CD4-positive, alpha-beta T cell treated with Interleukin-4 for 1 hour (primary cell): Measurements from ENCODE around the gene PARP14.
"Not testable (repeated sequence)": the region's sequence is repeated elsewhere in the genome, so short reads cannot be mapped to it uniquely, and the experiment has no call there.

Source experiments
- DNase-seq, 2 donors: peaks; one replicate each; pipeline ENCODE4 v3.0.0-alpha.2; 2020 to 2022

The PARP14 gene

DNA sequence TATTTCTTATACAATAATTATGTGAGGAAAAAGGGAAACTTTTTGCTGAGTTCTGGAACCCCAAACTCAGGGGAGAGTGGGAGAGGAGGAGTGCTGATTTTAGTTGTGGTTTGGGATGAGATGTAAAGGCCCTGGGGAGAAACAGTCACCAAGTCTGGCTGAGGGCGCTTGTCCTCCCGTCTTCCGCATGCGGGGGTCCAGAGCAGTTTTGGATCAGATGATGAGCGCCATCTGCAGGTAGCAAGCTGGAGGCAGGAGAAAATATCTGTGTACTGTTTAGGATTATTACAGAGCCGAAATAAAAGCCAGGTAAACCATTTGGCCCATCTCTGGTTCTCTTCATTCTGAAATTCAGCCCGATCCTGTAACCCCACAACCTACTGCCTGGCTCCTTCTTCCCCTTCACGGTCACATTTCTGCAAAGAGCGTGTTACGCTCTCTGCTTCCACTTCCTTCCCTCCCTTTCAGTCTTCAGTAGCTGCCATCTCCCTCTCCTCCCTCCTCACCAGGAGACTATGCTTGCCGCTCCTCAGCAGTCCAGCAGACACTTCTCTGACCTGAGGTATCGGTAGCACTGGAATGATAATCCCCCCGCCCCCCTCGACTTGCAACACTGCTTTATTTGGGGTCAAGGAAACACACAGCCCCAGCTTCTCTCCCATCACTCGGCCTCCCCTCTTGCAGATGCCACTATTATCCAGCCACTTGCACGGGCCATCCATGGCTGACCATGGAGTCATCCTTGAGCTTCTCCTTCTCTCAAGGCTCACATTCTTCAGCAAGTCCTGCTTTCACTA, 1.4 kb upstream of the PARP14 start:
- DNase-seq, result peak; percentile 85 to 88

DNA sequence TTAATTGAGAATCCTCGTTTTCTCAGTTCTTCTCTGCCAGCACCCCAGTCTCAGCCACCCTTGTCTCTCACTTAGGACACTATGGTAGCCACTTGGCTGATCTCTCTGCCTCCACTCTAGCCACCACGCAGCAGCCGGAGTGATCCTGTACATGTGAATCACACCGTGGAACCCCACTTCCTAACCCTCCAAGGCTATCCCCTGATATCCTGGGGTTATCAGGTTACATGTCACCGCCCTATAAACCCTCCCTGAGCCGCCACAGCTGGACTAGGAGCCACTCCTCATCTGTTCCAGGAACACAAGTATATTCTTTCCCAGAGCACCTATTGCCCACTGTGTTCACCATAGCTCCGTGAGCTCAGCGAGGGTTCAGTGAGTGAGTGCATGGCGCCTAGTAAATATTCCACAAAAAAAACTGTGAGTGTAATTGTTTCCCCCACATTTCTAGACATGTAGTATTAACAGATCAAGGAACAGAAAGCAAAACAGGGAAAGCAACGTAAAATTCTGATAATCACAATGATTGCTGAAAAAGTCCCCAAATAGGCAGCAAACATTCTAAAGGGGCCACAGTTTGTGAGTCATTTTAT, 661 bp upstream of the PARP14 start:
- DNase-seq, result no peak

GRCh38 chr3:122681284-122681973, 790 bp downstream of the PARP14 start:
- DNase-seq, result no peak

- no peak for DNase-seq
Observed at GRCh38 chr3:122681974-122682409, 1.4 kb downstream of the PARP14 start.

- DNase-seq, result peak in 1 of 2 donors; percentile 43
Observed at GRCh38 chr3:122682778-122683411, 2.3 kb downstream of the PARP14 start.

DNA sequence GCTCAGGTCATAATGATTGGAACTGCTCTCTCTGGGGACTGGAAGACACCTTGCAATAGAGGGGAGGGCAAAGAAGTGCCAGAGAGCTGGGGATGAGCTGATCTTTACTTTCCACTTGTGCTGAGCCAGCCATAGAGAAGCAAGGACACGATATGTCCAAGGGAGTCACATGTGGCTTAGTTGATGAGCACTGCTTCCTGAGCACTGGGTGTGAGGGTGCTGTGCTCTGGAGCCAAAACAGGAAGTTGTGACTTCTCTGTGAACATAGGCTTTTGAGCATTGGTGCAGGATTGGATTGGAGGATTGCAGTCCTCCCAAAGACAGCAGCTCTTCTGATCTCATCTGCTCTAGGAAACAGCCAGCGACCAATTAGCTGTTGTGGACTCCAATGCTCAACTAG, 6.7 kb downstream of the PARP14 start:
- DNase-seq, result no peak

- DNase-seq, result peak in 1 of 2 donors; percentile 46
Observed at GRCh38 chr3:122688996-122689395, 8.4 kb downstream of the PARP14 start.

GRCh38 chr3:122689587-122689986, 8.9 kb downstream of the PARP14 start:
- no peak for DNase-seq

DNA sequence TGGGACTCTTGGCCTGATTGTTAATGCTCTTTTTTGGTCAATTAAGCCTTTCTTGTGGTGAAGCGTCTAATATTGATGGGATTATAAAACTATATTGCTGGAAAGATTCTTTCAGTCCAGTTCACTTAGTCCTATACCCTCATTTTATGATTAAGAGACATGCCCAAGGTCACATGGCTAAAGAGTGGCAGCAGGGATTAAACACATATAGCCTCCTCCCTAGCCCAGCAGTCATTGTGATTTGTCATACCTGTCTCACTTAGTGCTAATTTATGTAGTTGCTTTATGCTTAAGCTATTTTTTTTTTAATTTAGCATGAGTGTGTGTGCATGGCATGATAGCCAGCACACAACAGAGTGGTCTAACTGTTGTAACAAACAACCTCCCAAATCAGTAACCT, 9.5 kb downstream of the PARP14 start:
- no peak for DNase-seq

DNA sequence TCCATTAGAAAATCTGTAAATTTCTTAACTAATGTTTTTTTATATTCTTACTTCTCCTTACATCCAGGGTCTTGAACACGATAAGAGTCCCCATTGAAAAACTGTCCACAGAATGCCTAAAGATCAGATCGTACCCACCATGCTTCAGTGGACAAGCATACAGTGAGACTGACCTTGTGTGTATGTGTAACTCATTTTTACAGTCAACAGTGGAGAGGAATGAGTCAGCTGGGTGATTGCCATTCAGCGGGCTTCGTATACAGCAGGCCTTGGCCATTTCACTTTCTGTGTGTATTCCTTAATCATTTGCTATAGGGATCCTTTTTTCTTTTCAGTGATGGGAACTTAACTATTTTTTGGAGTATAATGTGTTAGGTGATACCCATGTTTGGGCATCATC, 10.6 kb downstream of the PARP14 start:
- DNase-seq, result no peak

DNA sequence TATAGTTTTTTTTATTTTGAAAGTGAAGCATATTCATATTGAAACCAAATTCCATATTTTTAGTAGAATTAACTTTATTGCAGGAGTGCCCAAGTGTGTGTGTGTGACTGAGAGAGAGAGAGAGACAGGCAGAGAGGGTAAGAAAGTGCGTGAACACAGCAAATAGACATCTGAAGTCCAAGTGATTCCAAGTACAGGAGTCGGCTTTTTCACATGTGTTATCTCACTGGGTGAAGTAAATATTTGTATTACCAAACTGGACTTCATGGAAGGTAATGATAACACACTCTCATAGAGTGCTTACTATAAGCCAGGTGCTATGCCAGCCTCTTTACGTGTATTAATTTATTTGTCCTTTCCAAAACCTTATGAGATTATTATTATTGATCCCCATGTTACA, 12.0 kb downstream of the PARP14 start:
- no peak for DNase-seq

- DNase-seq, result peak in 1 of 2 donors; percentile 58
Observed at GRCh38 chr3:122694966-122695365, 14.3 kb downstream of the PARP14 start.

- no peak for DNase-seq
Observed at GRCh38 chr3:122695927-122696561, 15.4 kb downstream of the PARP14 start.

- DNase-seq, result peak in 1 of 2 donors; percentile 75
Observed at GRCh38 chr3:122697952-122698620, 17.4 kb downstream of the PARP14 start.

GRCh38 chr3:122700193-122700592, 19.6 kb downstream of the PARP14 start:
- DNase-seq, result no peak

- no peak for DNase-seq
Observed at GRCh38 chr3:122705379-122705778, 24.7 kb downstream of the PARP14 start.

- not testable (repeated sequence) for DNase-seq
Observed at GRCh38 chr3:122710616-122711251, 30.1 kb downstream of the PARP14 start.

DNA sequence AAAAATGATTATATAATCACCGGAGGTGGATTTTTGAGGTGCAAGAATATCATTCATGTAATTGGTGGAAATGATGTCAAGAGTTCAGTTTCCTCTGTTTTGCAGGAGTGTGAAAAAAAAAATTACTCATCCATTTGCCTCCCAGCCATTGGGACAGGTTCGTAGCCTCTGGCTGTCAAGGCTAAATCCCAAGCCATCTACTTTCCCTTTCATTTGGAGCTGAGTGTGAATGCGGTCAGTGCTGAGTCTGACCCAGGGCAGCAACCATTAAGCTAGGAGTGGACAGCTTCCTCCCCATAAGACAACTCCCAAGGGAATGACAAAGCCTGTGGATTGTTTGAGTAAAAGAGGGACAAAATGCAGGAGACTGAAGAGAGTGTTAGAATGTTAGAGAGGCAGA, 33.6 kb downstream of the PARP14 start:
- DNase-seq, result no peak

- no peak for DNase-seq
Observed at GRCh38 chr3:122716667-122717066, 36.0 kb downstream of the PARP14 start.

DNA sequence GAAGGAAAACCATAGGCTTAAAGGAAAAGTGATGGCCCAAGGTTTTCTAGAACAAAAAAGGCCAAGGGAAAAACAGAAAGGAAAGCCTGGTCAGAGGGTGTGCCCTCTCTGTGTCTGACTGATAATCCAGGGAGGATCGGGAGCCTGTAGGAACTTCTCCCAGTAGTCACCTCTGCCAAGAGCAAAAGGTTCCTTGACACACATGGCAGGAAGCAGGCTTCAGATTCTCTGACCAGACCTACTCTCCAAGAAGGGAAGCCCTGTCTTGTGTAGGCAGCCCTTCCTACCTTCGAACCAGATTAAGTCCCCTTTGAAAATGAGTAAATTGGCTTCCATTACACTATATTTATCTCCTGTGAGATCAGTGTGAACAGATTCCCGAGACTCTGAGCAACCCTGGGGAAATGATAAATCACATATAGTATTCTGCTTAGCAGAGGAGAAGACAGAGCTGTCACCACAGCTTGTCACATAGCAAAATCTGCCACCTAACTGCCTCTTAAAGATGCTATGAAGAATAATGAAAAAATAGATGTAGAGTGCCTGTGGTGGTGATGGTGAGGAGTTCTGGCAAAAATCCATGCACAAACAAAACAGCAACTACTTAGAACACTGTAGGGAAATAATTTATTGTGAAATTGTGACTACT, 38.8 kb downstream of the PARP14 start:
- no peak for DNase-seq

DNA sequence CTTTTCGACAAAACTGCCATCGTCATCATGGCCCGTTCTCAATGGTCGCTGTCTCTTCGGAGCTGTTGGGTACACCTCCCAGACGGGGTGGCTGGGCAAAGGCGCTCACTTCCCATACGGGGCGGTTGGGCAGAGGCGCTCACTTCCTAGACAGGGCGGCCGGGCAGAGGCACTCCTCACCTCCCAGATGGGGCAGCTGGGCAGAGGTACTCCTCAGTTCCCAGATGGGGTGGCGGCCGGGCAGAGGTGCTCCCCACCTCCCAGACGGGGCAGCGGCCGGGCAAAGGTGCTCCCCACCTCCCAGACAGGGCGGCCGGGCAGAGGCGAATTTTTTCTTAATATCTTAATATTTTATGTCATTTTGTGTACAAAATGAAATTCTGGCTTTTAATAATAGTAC, 44.5 kb downstream of the PARP14 start:
- DNase-seq, result no peak
